MM.1S (cell line): Measurements from ENCODE around the gene OR6B3.

Experiments
- DNase-seq: peaks from one replicate; pipeline ENCODE4 v3.0.0-alpha.2; 2015
- H2AFZ ChIP-seq: fragments of 300-600 bp; sonication (generic); 2 replicates; pipeline ENCODE4 v1.6.0; 2016; ENCODE audit warnings: antibody characterized with exemption, low read length
- H3F3A ChIP-seq: fragments of 300-600 bp; sonication (generic); 2 replicates; pipeline ENCODE4 v1.6.1; 2016; ENCODE audit warnings: mild to moderate bottlenecking, antibody characterized with exemption, low read length, moderate library complexity, mixed read lengths; ENCODE audit not compliant: insufficient read depth
- H3K27ac ChIP-seq: fragments of 300-600 bp; sonication (generic); 2 replicates; pipeline ENCODE4 v1.5.1; 2016; ENCODE audit warnings: mild to moderate bottlenecking, low read length
- H3K27me3 ChIP-seq: fragments of 300-600 bp; sonication (generic); replicated peaks from 2 replicates; pipeline ENCODE4 v1.6.0; 2016; ENCODE audit warnings: low read length; ENCODE audit not compliant: insufficient read depth
- H3K36me3 ChIP-seq: fragments of 300-600 bp; sonication (generic); replicated peaks from 2 replicates; pipeline ENCODE4 v1.6.1; 2016; ENCODE audit warnings: mild to moderate bottlenecking, low read length, mixed read lengths; ENCODE audit not compliant: insufficient read depth
- H3K4me1 ChIP-seq: fragments of 300-600 bp; sonication (generic); 2 replicates; pipeline ENCODE4 v1.6.1; 2016; ENCODE audit warnings: low read length, mixed read lengths
- H3K4me2 ChIP-seq: fragments of 300-600 bp; sonication (generic); 2 replicates; pipeline ENCODE4 v1.6.0; 2016; ENCODE audit warnings: low read depth, low read length
- H3K4me3 ChIP-seq: fragments of 300-600 bp; sonication (generic); 2 replicates; pipeline ENCODE4 v1.5.1; 2016; ENCODE audit warnings: low read length, mixed read lengths
- H3K79me2 ChIP-seq: fragments of 300-600 bp; sonication (generic); 2 replicates; pipeline ENCODE4 v1.6.1; 2016; ENCODE audit warnings: mixed run types, low read length, mixed read lengths
- H3K9ac ChIP-seq: fragments of 300-600 bp; sonication (generic); 2 replicates; pipeline ENCODE4 v1.6.1; 2016; ENCODE audit warnings: low read length, mixed read lengths
- H3K9me2 ChIP-seq: fragments of 300-600 bp; sonication (generic); replicated peaks from 2 replicates; pipeline ENCODE4 v1.6.1; 2016; ENCODE audit warnings: mild to moderate bottlenecking, low read length, mixed read lengths; ENCODE audit not compliant: insufficient read depth
- H3K9me3 ChIP-seq: fragments of 300-600 bp; sonication (generic); replicated peaks from 2 replicates; pipeline ENCODE4 v1.6.1; 2016; ENCODE audit warnings: mild to moderate bottlenecking, low read length, mixed read lengths; ENCODE audit not compliant: insufficient read depth
- H4K20me1 ChIP-seq: fragments of 300-600 bp; sonication (generic); 2 replicates; pipeline ENCODE4 v1.6.1; 2016; ENCODE audit warnings: mild to moderate bottlenecking, low read length, moderate library complexity, mixed read lengths; ENCODE audit not compliant: insufficient read depth
- EZH2 ChIP-seq: fragments of 300-600 bp; sonication (generic); optimal IDR thresholded peaks from 2 replicates; pipeline ENCODE3; 2017; ENCODE audit warnings: low read depth, mild to moderate bottlenecking, antibody characterized with exemption, low read length, mixed read lengths
- EZH2phosphoT487 ChIP-seq: fragments of 300-600 bp; sonication (generic); IDR thresholded peaks from 2 replicates; pipeline ENCODE4 v1.6.1; 2018; ENCODE audit warnings: antibody characterized with exemption, low read length
- TF ChIP-seq, protein P1 (sequence below): fragments of 300-600 bp; sonication (generic); IDR thresholded peaks from 2 replicates; pipeline ENCODE4 v1.5.1; 2016; ENCODE audit warnings: antibody characterized with exemption, low read length, mixed read lengths

OR6B3 gene

GRCh38 chr2:240052524-240052923, 797 bp downstream of the OR6B3 start:
- Histone ChIP-seq H4K20me1 (no peaks in the 10 kb centered on the region), H3K9me3 (no peaks in the 10 kb centered on the region), H3K27ac (no peak overlapping the region), H3K36me3 (no peaks in the 10 kb centered on the region), H3K79me2 (no peaks in the 10 kb centered on the region), H2AFZ (no peak overlapping the region), H3K9ac (no peak overlapping the region), H3K4me2 (no peak overlapping the region), H3K27me3 (peaks cover 91% of the 10 kb centered on the region), H3F3A (no peaks in the 10 kb centered on the region), H3K9me2 (no peaks in the 10 kb centered on the region), H3K4me1 (no peaks in the 10 kb centered on the region), H3K4me3 (no peak overlapping the region)
- DNase-seq = no peak
- TF ChIP-seq EZH2phosphoT487 (no peak), EZH2 (no peak)
- TF ChIP-seq, protein P1, sequence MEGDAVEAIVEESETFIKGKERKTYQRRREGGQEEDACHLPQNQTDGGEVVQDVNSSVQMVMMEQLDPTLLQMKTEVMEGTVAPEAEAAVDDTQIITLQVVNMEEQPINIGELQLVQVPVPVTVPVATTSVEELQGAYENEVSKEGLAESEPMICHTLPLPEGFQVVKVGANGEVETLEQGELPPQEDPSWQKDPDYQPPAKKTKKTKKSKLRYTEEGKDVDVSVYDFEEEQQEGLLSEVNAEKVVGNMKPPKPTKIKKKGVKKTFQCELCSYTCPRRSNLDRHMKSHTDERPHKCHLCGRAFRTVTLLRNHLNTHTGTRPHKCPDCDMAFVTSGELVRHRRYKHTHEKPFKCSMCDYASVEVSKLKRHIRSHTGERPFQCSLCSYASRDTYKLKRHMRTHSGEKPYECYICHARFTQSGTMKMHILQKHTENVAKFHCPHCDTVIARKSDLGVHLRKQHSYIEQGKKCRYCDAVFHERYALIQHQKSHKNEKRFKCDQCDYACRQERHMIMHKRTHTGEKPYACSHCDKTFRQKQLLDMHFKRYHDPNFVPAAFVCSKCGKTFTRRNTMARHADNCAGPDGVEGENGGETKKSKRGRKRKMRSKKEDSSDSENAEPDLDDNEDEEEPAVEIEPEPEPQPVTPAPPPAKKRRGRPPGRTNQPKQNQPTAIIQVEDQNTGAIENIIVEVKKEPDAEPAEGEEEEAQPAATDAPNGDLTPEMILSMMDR = no peak

- no peak for TF ChIP-seq EZH2phosphoT487
- TF ChIP-seq, protein P1 = no peak
- no peak for TF ChIP-seq EZH2
- Histone ChIP-seq H2AFZ (no peak overlapping the region), H3K4me1 (no peaks in the 10 kb centered on the region), H3K79me2 (no peaks in the 10 kb centered on the region), H3F3A (no peaks in the 10 kb centered on the region), H3K4me2 (no peak overlapping the region), H4K20me1 (no peaks in the 10 kb centered on the region), H3K9me3 (no peaks in the 10 kb centered on the region), H3K9me2 (no peaks in the 10 kb centered on the region), H3K4me3 (no peak overlapping the region), H3K9ac (no peak overlapping the region), H3K36me3 (no peaks in the 10 kb centered on the region), H3K27me3 (peaks cover 90% of the 10 kb centered on the region), H3K27ac (no peak overlapping the region)
- DNase-seq = no peak
These were observed 1.6 kb downstream of the OR6B3 start for GRCh38 chr2:240051697-240052096.

DNA sequence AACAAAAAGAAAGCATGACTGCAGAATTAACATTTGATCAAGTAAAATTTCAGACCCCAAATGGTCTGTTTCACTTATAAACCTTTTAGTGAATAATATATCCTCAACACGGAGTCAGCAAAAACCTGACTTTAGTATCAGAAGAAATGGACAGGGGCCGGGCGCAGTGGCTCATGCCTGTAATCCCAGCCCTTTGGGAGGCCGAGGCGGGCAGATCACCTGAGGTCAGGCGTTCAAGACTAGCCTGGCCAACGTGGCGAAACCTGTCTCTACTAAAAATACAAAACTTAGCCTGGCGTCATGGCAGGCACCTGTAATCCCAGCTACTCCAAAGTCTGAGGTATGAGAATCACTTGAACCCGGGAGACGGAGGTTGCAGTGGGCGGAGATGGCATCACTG, 3.0 kb downstream of the OR6B3 start:
- Histone ChIP-seq H2AFZ (no peak overlapping the region), H3K4me1 (no peaks in the 10 kb centered on the region), H3K9me3 (no peaks in the 10 kb centered on the region), H3K4me3 (no peak overlapping the region), H3K27ac (no peak overlapping the region), H3K4me2 (no peak overlapping the region), H3K79me2 (no peaks in the 10 kb centered on the region), H3K27me3 (peaks cover 76% of the 10 kb centered on the region), H4K20me1 (no peaks in the 10 kb centered on the region), H3F3A (no peaks in the 10 kb centered on the region), H3K36me3 (no peaks in the 10 kb centered on the region), H3K9ac (no peak overlapping the region), H3K9me2 (no peaks in the 10 kb centered on the region)
- no peak for DNase-seq
- TF ChIP-seq EZH2 (no peak), EZH2phosphoT487 (no peak)
- TF ChIP-seq, protein P1 = no peak

GRCh38 chr2:240048237-240048636, 5.1 kb downstream of the OR6B3 start:
- Histone ChIP-seq H3K4me3 (no peak overlapping the region), H3K9ac (no peak overlapping the region), H3F3A (no peaks in the 10 kb centered on the region), H3K9me3 (no peaks in the 10 kb centered on the region), H3K4me1 (no peaks in the 10 kb centered on the region), H3K27ac (no peak overlapping the region), H3K4me2 (no peak overlapping the region), H3K9me2 (no peaks in the 10 kb centered on the region), H3K27me3 (peaks cover 71% of the 10 kb centered on the region), H4K20me1 (no peaks in the 10 kb centered on the region), H3K36me3 (no peaks in the 10 kb centered on the region), H3K79me2 (no peaks in the 10 kb centered on the region), H2AFZ (no peak overlapping the region)
- TF ChIP-seq, protein P1 = no peak
- TF ChIP-seq EZH2 = no peak
- TF ChIP-seq EZH2phosphoT487 = no peak
- DNase-seq = no peak
